ENCODE data around the gene LRCH1. TPM values are rescaled to one million over a fixed set of nuclear protein-coding genes. Genes with fewer than 3 reads are reported as not detected.
A peak's percentile ranks its signal among the peaks of the same experiment; 100 is the strongest.

LRCH1 gene
- total and polyA plus RNA-seq, 3 donors from 2014 or later = 8.9 to 17.7 (median 16.8) TPM

GRCh38 chr13:46665633-46666482 is 112.9 kb downstream of the LRCH1 start:
- peak overlapping the region; percentile 8 to 34 for H3K27ac ChIP-seq
- intact Hi-C loops (cut with DNase I; ENCODE audit: low total_unique reads) = no loop called here
- peaks cover 19% of the 10 kb centered on the region for H3K4me1 ChIP-seq
- no peaks in the 10 kb centered on the region for H3K36me3 ChIP-seq (ENCODE audit: low read depth, missing control alignments)
- no peaks in the 10 kb centered on the region for H3K9me3 ChIP-seq
- no peak overlapping the region for H3K4me3 ChIP-seq
- TF ChIP-seq POLR2A (IDR thresholded peaks at IDR 0.05) (no peak), CTCF (IDR thresholded peaks at IDR 0.05) (no peak)
- no peak for DNase-seq
- no peaks in the 10 kb centered on the region for H3K27me3 ChIP-seq
- WGBS, 2 donors = 45 to 50% methylated on average over 7 of the region's 7 CpGs

GRCh38 chr13:46666727-46667456 is 113.9 kb downstream of the LRCH1 start:
- Histone ChIP-seq H3K27ac (peak overlapping the region in 1 of 2 donors; percentile 54), H3K9me3 (no peaks in the 10 kb centered on the region), H3K36me3 (ENCODE audit: low read depth, missing control alignments) (no peaks in the 10 kb centered on the region), H3K27me3 (no peaks in the 10 kb centered on the region), H3K4me1 (peaks cover 19% of the 10 kb centered on the region), H3K4me3 (no peak overlapping the region)
- DNase-seq = no peak
- TF ChIP-seq CTCF (IDR thresholded peaks at IDR 0.05) (no peak), POLR2A (IDR thresholded peaks at IDR 0.05) (no peak)
- 61 to 82% methylated on average over 3 of the region's 3 CpGs for WGBS, 2 donors
- intact Hi-C loops (cut with DNase I; ENCODE audit: low total_unique reads) = no loop called here

GRCh38 chr13:46667687-46668281 is 114.8 kb downstream of the LRCH1 start:
- DNase-seq = no peak
- WGBS, 2 donors = 69 to 75% methylated on average over 4 of the region's 4 CpGs
- H3K4me1 ChIP-seq = peaks cover 19% of the 10 kb centered on the region
- H3K27me3 ChIP-seq = no peaks in the 10 kb centered on the region
- no peak overlapping the region for H3K4me3 ChIP-seq
- H3K27ac ChIP-seq = peak overlapping the region in 1 of 2 donors; percentile 59
- H3K9me3 ChIP-seq = no peaks in the 10 kb centered on the region
- no peak for TF ChIP-seq POLR2A (IDR thresholded peaks at IDR 0.05)
- TF ChIP-seq CTCF (IDR thresholded peaks at IDR 0.05) = no peak
- intact Hi-C loops (cut with DNase I; ENCODE audit: low total_unique reads) = no loop called here
- no peaks in the 10 kb centered on the region for H3K36me3 ChIP-seq (ENCODE audit: low read depth, missing control alignments)

GRCh38 chr13:46668302-46668720 is 115.3 kb downstream of the LRCH1 start:
- Histone ChIP-seq H3K36me3 (ENCODE audit: low read depth, missing control alignments) (no peaks in the 10 kb centered on the region), H3K4me3 (no peak overlapping the region), H3K9me3 (no peaks in the 10 kb centered on the region), H3K4me1 (peaks cover 19% of the 10 kb centered on the region), H3K27ac (peak overlapping the region in 1 of 2 donors; percentile 59), H3K27me3 (no peaks in the 10 kb centered on the region)
- intact Hi-C loops (cut with DNase I; ENCODE audit: low total_unique reads) = no loop called here
- peak; percentile 34 for DNase-seq
- WGBS, 2 donors = 52 to 53% methylated on average over 3 of the region's 3 CpGs
- no peak for TF ChIP-seq CTCF (IDR thresholded peaks at IDR 0.05)
- TF ChIP-seq POLR2A (IDR thresholded peaks at IDR 0.05) = no peak
